ENCODE data around the gene DPH3. TPM values are rescaled to one million over a fixed set of nuclear protein-coding genes. Genes with fewer than 3 reads are reported as not detected.

The DPH3 gene
- total RNA-seq, 1 donor from 2014 or later = 20.5 TPM

DNA sequence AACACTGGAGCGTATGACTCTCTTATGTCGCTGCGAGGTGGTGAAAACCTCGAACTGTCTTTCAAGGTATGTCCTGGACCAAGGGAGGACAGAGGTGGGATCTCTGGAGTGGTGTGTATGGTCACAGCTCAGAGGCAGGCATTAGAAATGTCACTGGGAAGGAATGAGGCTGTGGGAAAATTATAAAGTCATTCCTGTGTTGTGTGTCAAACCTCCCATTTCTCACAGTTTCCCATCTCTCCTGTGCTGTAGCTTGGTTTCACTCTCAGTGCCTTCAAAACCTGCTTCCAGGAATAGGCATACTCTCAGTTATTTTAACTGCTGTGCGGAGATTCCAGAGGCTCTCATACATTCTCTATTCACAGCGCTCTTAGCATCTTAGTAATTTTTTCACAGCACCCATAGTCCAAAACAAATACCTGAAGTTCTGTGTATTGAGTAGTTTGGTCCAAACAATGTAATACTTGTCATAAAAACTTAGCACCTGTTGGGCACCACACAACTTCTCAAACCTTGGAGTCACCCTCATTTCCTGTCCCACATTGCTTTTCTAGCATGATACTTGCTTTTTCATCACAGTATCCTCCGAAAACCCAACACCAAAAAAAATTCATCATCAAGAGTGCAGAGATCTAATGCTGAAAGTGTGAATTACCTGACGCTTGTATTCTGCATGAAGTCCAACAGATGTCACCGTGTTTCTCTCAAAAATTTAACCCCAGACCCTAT is 53.4 kb downstream of the DPH3 start:
- DNase-seq (ENCODE audit: missing footprints) (no peak), ATAC-seq (no peak)
- intact Hi-C loops (cut with DNase I) = no loop called here

Other genes with a start within 250 kb of the DPH3 start
- gene GALNT15, start 90.3 kb downstream of the DPH3 start, total RNA-seq = 5.8 TPM
- gene OXNAD1, start 269 bp upstream of the DPH3 start, total RNA-seq = 17.2 TPM
- 26.8 TPM for gene RFTN1, start 248.8 kb upstream of the DPH3 start, total RNA-seq